OCI-LY3 (cell line): ENCODE data around the gene PAF1.

Experiments used
- CTCF ChIP-seq: fragments of 200-600, 300-600 bp; sonication (generic); IDR thresholded peaks from 2 replicates; pipeline ENCODE4 v1.5.1; 2014; ENCODE audit warnings: antibody characterized with exemption, low read length, low read depth
- EZH2phosphoT487 ChIP-seq: fragments of 200-600 bp; shearing (Covaris generic); IDR thresholded peaks from 2 replicates; pipeline ENCODE4 v1.6.1; 2018; ENCODE audit warnings: antibody characterized with exemption, mixed run types, low read depth

GRCh38 chr19:39434123-39435076, 43.5 kb upstream of the PAF1 start:
- TF ChIP-seq CTCF (no peak), EZH2phosphoT487 (no peak)
